OCI-LY3 (cell line): ENCODE measurements around the gene TFRC.
"Not testable (repeated sequence)": the region's sequence is repeated elsewhere in the genome, so short reads cannot be mapped to it uniquely, and the experiment has no call there.

Experiments used
- H2AFZ ChIP-seq: fragments of 200-600, 300-600 bp; shearing (Covaris generic); 2 replicates; pipeline ENCODE4 v1.6.0; 2014; ENCODE audit warnings: antibody characterized with exemption, low read depth, low read length
- H3K27ac ChIP-seq: fragments of 200-600, 300-600 bp; sonication (generic); 2 replicates; pipeline ENCODE4 v1.5.1; 2014; ENCODE audit warnings: mild to moderate bottlenecking, low read length, moderate library complexity, mixed read lengths
- H3K27me3 ChIP-seq: fragments of 200-600, 300-600 bp; sonication (generic); 2 replicates; pipeline ENCODE4 v1.6.1; 2014; ENCODE audit warnings: low read depth, low read length, mixed read lengths
- H3K36me3 ChIP-seq: fragments of 200-600, 300-600 bp; sonication (generic); replicated peaks from 2 replicates; pipeline ENCODE3; 2014; ENCODE audit warnings: low read depth, low read length, mixed read lengths
- H3K4me1 ChIP-seq: fragments of 300-600, 200-600 bp; sonication (generic); 2 replicates; pipeline ENCODE4 v1.6.1; 2014; ENCODE audit warnings: low read length, mixed read lengths
- H3K4me2 ChIP-seq: fragments of 200-600, 300-600 bp; sonication (generic); 2 replicates; pipeline ENCODE4 v1.6.1; 2014; ENCODE audit warnings: low read length, mixed read lengths
- H3K4me3 ChIP-seq: fragments of 300-600, 200-600 bp; sonication (generic); 2 replicates; pipeline ENCODE4 v1.5.1; 2014; ENCODE audit warnings: antibody characterized with exemption, mild to moderate bottlenecking, low read length, moderate library complexity
- H3K79me2 ChIP-seq: fragments of 300-600, 200-600 bp; shearing (Covaris generic); 2 replicates; pipeline ENCODE4 v1.6.1; 2014; ENCODE audit warnings: mild to moderate bottlenecking, low read length, mixed read lengths
- H3K9ac ChIP-seq: fragments of 300-600, 200-600 bp; shearing (Covaris generic); 2 replicates; pipeline ENCODE4 v1.6.0; 2014; ENCODE audit warnings: mild to moderate bottlenecking, low read length, moderate library complexity
- H3K9me3 ChIP-seq: fragments of 200-600, 300-600 bp; shearing (Covaris generic); 2 replicates; pipeline ENCODE4 v1.6.1; 2014; ENCODE audit warnings: low read length, mixed read lengths; ENCODE audit not compliant: insufficient read depth
- H4K20me1 ChIP-seq: fragments of 200-600, 300-600 bp; sonication (generic); 2 replicates; pipeline ENCODE4 v1.6.1; 2016; ENCODE audit warnings: low read length, mixed read lengths; ENCODE audit not compliant: insufficient read depth
- EZH2phosphoT487 ChIP-seq: fragments of 200-600 bp; shearing (Covaris generic); IDR thresholded peaks from 2 replicates; pipeline ENCODE4 v1.6.1; 2018; ENCODE audit warnings: antibody characterized with exemption, mixed run types, low read depth
- TF ChIP-seq, protein P1 (sequence below): fragments of 200-600, 300-600 bp; sonication (generic); IDR thresholded peaks from 2 replicates; pipeline ENCODE4 v1.5.1; 2014; ENCODE audit warnings: antibody characterized with exemption, low read length, low read depth

Gene TFRC

DNA sequence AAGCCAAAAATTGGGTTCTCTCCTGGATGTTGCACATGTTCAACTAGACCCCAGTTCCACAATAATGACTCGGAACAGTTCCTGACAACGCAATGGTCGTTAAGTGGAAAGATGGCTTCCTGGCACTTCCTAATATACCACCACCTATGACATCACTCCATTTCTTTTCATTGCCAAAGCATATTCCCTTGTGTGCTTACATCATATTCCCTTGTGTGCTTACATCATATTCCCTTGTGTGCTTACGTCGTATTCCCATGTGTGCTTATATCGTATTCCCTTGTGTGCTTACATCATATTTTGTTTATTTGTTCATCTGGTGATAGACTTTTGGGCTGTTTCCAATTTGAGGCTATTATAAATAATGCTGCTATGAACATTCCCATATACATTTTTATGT is 39.2 kb downstream of the TFRC start:
- Histone ChIP-seq H3K27ac (no peak overlapping the region), H3K4me1 (no peaks in the 10 kb centered on the region), H3K9ac (no peak overlapping the region), H3K36me3 (peaks cover 41% of the 10 kb centered on the region), H4K20me1 (no peaks in the 10 kb centered on the region), H3K4me3 (no peak overlapping the region), H3K4me2 (no peak overlapping the region), H3K79me2 (no peaks in the 10 kb centered on the region), H3K27me3 (no peaks in the 10 kb centered on the region), H3K9me3 (peaks cover 6% of the 10 kb centered on the region; the same call in 1 of the 2 replicates), H2AFZ (no peak overlapping the region)
- TF ChIP-seq, protein P1, sequence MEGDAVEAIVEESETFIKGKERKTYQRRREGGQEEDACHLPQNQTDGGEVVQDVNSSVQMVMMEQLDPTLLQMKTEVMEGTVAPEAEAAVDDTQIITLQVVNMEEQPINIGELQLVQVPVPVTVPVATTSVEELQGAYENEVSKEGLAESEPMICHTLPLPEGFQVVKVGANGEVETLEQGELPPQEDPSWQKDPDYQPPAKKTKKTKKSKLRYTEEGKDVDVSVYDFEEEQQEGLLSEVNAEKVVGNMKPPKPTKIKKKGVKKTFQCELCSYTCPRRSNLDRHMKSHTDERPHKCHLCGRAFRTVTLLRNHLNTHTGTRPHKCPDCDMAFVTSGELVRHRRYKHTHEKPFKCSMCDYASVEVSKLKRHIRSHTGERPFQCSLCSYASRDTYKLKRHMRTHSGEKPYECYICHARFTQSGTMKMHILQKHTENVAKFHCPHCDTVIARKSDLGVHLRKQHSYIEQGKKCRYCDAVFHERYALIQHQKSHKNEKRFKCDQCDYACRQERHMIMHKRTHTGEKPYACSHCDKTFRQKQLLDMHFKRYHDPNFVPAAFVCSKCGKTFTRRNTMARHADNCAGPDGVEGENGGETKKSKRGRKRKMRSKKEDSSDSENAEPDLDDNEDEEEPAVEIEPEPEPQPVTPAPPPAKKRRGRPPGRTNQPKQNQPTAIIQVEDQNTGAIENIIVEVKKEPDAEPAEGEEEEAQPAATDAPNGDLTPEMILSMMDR: no peak
- no peak for TF ChIP-seq EZH2phosphoT487

DNA sequence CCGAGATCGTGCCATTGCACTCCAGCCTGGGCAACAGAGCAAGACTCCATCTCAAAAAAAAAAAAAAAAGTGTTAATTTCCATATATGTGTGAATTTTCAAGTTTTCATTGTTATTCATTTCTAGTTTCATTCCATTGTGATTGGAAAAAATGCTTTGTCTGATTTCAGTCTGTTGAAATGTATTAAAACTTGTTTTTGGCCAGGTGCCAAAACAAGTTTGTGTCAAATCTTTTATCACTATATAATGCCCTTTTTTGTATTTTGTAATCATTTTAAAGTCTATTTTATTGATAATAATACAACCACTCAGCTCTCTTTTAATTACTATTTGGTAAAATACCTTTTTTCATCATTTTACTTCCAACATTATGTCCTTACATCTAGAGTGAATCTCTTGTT is 42.5 kb downstream of the TFRC start:
- peaks cover 8% of the 10 kb centered on the region; the same call in 1 of the 2 replicates for H3K9me3 ChIP-seq

GRCh38 chr3:196026059-196026458 is 55.8 kb downstream of the TFRC start:
- TF ChIP-seq, protein P1: peak; percentile 64
- H3K27me3 ChIP-seq, H3K27ac ChIP-seq: not testable (repeated sequence)

More for the DNA sequence above, 42.5 kb downstream of the TFRC start:
- Histone ChIP-seq H3K4me1 (no peaks in the 10 kb centered on the region), H3K4me2 (no peak overlapping the region), H3K27ac (no peak overlapping the region), H3K79me2 (no peaks in the 10 kb centered on the region), H3K4me3 (no peak overlapping the region), H3K27me3 (no peaks in the 10 kb centered on the region), H3K36me3 (peaks cover 31% of the 10 kb centered on the region), H4K20me1 (no peaks in the 10 kb centered on the region), H3K9ac (no peak overlapping the region), H2AFZ (no peak overlapping the region)
- no peak for TF ChIP-seq EZH2phosphoT487
- TF ChIP-seq, protein P1: no peak

DNA sequence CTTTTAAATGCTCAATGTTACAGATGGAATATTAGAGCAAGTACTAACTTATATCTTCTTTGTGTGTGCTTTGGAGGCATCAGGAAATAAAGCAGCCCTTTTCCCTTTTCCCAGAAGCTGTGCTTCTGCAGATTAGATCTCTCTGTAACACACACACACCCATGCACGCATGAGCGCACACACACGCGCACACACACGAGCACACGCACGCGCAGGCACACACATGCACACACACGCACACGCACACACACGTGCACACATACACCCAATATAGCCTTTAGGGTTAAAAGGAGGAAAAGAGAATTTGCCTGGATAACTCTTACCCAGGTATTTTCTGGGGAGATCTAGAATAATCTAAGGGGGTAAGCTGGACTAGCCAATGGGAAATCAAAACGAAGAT is 56.9 kb downstream of the TFRC start:
- Histone ChIP-seq H2AFZ (no peak overlapping the region), H3K79me2 (no peaks in the 10 kb centered on the region), H3K4me2 (no peak overlapping the region), H4K20me1 (no peaks in the 10 kb centered on the region), H3K27ac (no peak overlapping the region), H3K9ac (no peak overlapping the region), H3K9me3 (no peaks in the 10 kb centered on the region), H3K4me3 (no peak overlapping the region), H3K27me3 (no peaks in the 10 kb centered on the region), H3K36me3 (no peaks in the 10 kb centered on the region), H3K4me1 (peaks cover 12% of the 10 kb centered on the region)
- TF ChIP-seq EZH2phosphoT487: no peak
- TF ChIP-seq, protein P1: no peak

More at GRCh38 chr3:196026059-196026458, 55.8 kb downstream of the TFRC start:
- H3K36me3 ChIP-seq, H3K9ac ChIP-seq, H3K4me2 ChIP-seq, H2AFZ ChIP-seq, H3K9me3 ChIP-seq, H3K4me3 ChIP-seq, H4K20me1 ChIP-seq, H3K79me2 ChIP-seq: not testable (repeated sequence)
- peaks cover 12% of the 10 kb centered on the region for H3K4me1 ChIP-seq
